ENCODE results near the gene NRBF2.
"Not testable (repeated sequence)": the region's sequence is repeated elsewhere in the genome, so short reads cannot be mapped to it uniquely, and the experiment has no call there.

The NRBF2 gene
- 13.2 to 67.4 (median 40.7) reads per million in 17 experiments for total RNA-seq

GRCh38 chr10:63133056-63133820 is at the start of gene NRBF2:
NRBF2 (plus strand) TSS chr10:63133328; CDS start chr10:63133471, 143 bp downstream.
- peak; percentile 97 to 99 (median 99) for DNase-seq

GRCh38 chr10:63083406-63083805 is 49.7 kb upstream of the NRBF2 start:
- not testable (repeated sequence) for DNase-seq

- peak; percentile 74 to 89 (median 79) for DNase-seq
These were observed 49.0 kb upstream of the NRBF2 start for GRCh38 chr10:63083904-63084689.

GRCh38 chr10:63084690-63085382 is 48.3 kb upstream of the NRBF2 start:
- no peak for DNase-seq

- DNase-seq = no peak
These were observed 39.9 kb upstream of the NRBF2 start for GRCh38 chr10:63093227-63093626.

- DNase-seq = no peak
These were observed 38.7 kb upstream of the NRBF2 start for GRCh38 chr10:63094405-63094804.

- no peak for DNase-seq
These were observed 38.2 kb upstream of the NRBF2 start for GRCh38 chr10:63094881-63095280.

- no peak for DNase-seq
These were observed 33.4 kb upstream of the NRBF2 start for GRCh38 chr10:63099734-63100133.

- not testable (repeated sequence) for DNase-seq
These were observed 32.0 kb upstream of the NRBF2 start for GRCh38 chr10:63101091-63101490.

- not testable (repeated sequence) for DNase-seq
These were observed 30.7 kb upstream of the NRBF2 start for GRCh38 chr10:63102279-63102883.

GRCh38 chr10:63103178-63103577 is 29.9 kb upstream of the NRBF2 start:
- not testable (repeated sequence) for DNase-seq

- DNase-seq = no peak
These were observed 29.1 kb upstream of the NRBF2 start for GRCh38 chr10:63103971-63104409.

GRCh38 chr10:63105225-63106110 is 27.7 kb upstream of the NRBF2 start:
- DNase-seq = peak in 1 of 4 experiments; percentile 19

- DNase-seq = peak in 1 of 4 experiments; percentile 15
These were observed 26.9 kb upstream of the NRBF2 start for GRCh38 chr10:63106111-63106755.

GRCh38 chr10:63107943-63108437 is 25.1 kb upstream of the NRBF2 start:
- DNase-seq = peak; percentile 15 to 53 (median 30)

GRCh38 chr10:63110940-63111339 is 22.2 kb upstream of the NRBF2 start:
- no peak for DNase-seq

GRCh38 chr10:63114031-63114814 is 18.9 kb upstream of the NRBF2 start:
- DNase-seq = peak; percentile 64 to 78 (median 73)

GRCh38 chr10:63115732-63116383 is 17.3 kb upstream of the NRBF2 start:
- peak in 2 of 4 experiments; percentile 22 to 28 for DNase-seq

GRCh38 chr10:63116452-63117072 is 16.6 kb upstream of the NRBF2 start:
- DNase-seq = no peak

Measured in suppressor macrophage (primary cell).